GM21526 (cell line): Measurements from ENCODE around the gene PTPRN2.

Experiments
- ATAC-seq: cut with Tn5 transposase; IDR thresholded peaks from one replicate; pipeline ENCODE4 v1.9.1; 2021; ENCODE audit warnings: moderate library complexity; ENCODE audit not compliant: unreplicated experiment, low FRiP score

The PTPRN2 gene

GRCh38 chr7:157969995-157970394, 617.6 kb downstream of the PTPRN2 start:
- no peak for ATAC-seq

- no peak for ATAC-seq
Observed at GRCh38 chr7:157966490-157966889, 621.1 kb downstream of the PTPRN2 start.

- no peak for ATAC-seq
Observed at GRCh38 chr7:157964521-157964920, 623.1 kb downstream of the PTPRN2 start.

GRCh38 chr7:157964016-157964415, 623.6 kb downstream of the PTPRN2 start:
- ATAC-seq = no peak

GRCh38 chr7:157963526-157963925, 624.1 kb downstream of the PTPRN2 start:
- no peak for ATAC-seq

- ATAC-seq = no peak
Observed at GRCh38 chr7:157962458-157963306, 624.9 kb downstream of the PTPRN2 start.

GRCh38 chr7:157961731-157962457, 625.7 kb downstream of the PTPRN2 start:
- no peak for ATAC-seq

- no peak for ATAC-seq
Observed at GRCh38 chr7:157955348-157955999, 632.1 kb downstream of the PTPRN2 start.

- no peak for ATAC-seq
Observed at GRCh38 chr7:157954901-157955300, 632.7 kb downstream of the PTPRN2 start.

- ATAC-seq = no peak
Observed at GRCh38 chr7:157952841-157953645, 634.6 kb downstream of the PTPRN2 start.

GRCh38 chr7:157952050-157952667, 635.5 kb downstream of the PTPRN2 start:
- no peak for ATAC-seq

- no peak for ATAC-seq
Observed at GRCh38 chr7:157951300-157952049, 636.1 kb downstream of the PTPRN2 start.

- ATAC-seq = no peak
Observed at GRCh38 chr7:157949711-157950110, 637.9 kb downstream of the PTPRN2 start.

- ATAC-seq = no peak
Observed at GRCh38 chr7:157947504-157947903, 640.1 kb downstream of the PTPRN2 start.

GRCh38 chr7:157946398-157947060, 641.1 kb downstream of the PTPRN2 start:
- no peak for ATAC-seq

- no peak for ATAC-seq
Observed at GRCh38 chr7:157945401-157945800, 642.2 kb downstream of the PTPRN2 start.

GRCh38 chr7:157944734-157945291, 642.8 kb downstream of the PTPRN2 start:
- ATAC-seq = no peak

GRCh38 chr7:157944051-157944450, 643.6 kb downstream of the PTPRN2 start:
- ATAC-seq = no peak
